GM12801 (cell line): ENCODE data around the gene MTHFD1.

Source experiments
- TF ChIP-seq, protein P1 (sequence below): IDR thresholded peaks from one replicate; pipeline ENCODE4 v1.5.1; 2011; ENCODE audit warnings: control low read depth; ENCODE audit not compliant: insufficient read length; ENCODE audit errors: extremely low read depth

Gene MTHFD1

DNA sequence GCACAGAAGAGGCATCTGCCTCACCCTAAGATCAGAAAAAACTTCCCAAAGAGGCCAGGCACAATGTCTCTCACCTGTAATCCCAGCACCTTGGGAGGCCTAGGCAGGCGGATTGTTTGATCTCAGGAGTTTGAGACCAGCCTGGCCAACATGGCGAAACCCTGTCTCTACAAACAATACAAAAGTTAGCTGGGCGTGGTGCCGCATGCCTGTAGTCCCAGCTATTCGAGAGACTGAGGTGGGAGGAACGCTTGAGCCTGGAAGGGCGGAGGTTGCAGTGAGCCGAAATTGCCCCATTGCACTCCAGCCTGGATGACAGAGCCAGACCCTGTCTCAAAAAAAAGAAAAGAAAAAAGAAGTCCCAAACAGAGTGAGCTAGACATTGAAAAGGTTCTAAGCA lies 120.9 kb downstream of the MTHFD1 start:
- TF ChIP-seq, protein P1, sequence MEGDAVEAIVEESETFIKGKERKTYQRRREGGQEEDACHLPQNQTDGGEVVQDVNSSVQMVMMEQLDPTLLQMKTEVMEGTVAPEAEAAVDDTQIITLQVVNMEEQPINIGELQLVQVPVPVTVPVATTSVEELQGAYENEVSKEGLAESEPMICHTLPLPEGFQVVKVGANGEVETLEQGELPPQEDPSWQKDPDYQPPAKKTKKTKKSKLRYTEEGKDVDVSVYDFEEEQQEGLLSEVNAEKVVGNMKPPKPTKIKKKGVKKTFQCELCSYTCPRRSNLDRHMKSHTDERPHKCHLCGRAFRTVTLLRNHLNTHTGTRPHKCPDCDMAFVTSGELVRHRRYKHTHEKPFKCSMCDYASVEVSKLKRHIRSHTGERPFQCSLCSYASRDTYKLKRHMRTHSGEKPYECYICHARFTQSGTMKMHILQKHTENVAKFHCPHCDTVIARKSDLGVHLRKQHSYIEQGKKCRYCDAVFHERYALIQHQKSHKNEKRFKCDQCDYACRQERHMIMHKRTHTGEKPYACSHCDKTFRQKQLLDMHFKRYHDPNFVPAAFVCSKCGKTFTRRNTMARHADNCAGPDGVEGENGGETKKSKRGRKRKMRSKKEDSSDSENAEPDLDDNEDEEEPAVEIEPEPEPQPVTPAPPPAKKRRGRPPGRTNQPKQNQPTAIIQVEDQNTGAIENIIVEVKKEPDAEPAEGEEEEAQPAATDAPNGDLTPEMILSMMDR = no peak
